ENCODE data around the gene PHACTR3.
"Not testable (repeated sequence)": the region's sequence is repeated elsewhere in the genome, so short reads cannot be mapped to it uniquely, and the experiment has no call there.

PHACTR3 gene

DNA sequence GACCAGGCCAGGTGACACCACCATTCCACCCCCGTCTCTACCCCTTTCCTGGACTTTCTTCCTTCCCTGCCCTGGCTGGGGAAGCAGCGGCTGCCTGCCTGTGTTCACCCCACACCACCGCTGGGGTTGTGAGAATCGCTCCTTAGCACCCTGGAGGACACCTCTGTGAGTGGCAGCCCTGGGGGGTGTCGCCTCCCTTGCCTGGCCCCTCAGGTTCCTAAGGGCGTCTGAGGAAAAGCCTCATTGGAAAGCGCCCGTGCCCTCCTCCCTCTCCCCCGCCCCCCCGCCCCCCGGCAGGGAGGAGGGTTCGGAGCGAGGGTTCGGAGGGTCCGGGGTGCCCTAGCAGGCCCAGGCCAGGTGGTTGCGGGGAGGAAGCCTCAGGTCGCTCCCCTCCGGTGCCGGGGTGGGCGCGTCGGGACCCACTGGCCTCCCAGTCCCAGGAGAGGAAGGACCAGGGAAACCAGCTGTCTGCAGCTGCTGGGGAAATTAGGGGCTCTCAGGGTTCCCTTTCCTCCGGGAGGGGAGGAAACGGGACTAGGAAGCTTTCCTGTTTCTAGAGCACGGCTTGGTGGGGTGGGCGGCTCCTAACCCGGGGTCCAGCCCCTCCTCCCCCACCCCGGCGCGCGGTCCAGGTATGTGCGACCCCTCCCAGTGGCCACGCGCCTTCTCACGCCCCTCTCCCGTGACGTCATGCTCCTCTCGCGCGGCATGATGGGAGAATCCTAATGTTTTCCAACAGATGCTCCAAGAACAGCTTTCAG is at the start of gene PHACTR3:
PHACTR3 (plus strand) TSS at position 760 of the 761 bp plus-strand sequence. CDS start 475 bp downstream, outside the sequence.
- no peak within 1 kb of the TSS for H3K4me3 ChIP-seq (ENCODE audit: low read length)

DNA sequence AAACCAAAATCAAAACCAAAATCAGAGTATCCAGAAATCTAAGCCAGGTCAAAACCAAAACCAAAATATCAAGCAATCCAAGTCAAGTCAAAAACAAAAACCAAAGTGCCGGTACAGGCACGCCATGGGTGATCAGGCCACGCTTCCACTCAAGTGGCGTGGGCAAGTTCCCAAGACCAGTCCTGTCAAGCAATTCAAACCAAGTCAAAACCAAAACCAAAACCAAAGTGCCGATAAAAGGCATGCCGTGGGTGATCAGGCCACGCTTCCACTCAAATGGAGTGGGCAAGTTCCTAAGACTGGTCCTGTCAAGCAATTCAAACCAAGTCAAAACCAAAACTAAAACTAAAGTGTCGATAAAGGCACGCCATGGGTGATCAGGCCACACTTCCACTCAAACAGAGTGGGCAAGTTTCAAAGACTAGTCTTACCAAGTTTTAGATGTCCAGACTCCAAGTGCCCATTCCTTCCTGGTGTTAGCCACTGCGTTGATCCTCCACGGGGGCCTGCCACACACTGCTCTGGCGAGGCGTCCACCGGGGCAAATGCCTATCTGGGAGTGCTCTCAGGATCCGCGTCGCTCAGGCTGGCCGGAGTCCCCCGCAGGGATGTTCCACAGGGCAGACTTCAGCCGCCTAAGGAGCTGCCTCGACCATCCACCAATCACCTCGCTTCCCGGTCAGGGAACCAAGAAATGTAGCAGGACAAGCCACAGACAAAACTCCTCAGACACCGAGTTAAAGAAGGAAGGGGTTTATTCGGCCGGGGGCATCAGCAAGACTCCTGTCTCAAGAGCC is 46.4 kb upstream of the PHACTR3 start:
- not testable (repeated sequence) for H3K4me3 ChIP-seq (ENCODE audit: low read length)

More for the DNA sequence above, at the start of gene PHACTR3:
- no peak for TF ChIP-seq ZNF274 (IDR thresholded peaks at IDR 0.05; ENCODE audit: low read depth, low read length)

DNA sequence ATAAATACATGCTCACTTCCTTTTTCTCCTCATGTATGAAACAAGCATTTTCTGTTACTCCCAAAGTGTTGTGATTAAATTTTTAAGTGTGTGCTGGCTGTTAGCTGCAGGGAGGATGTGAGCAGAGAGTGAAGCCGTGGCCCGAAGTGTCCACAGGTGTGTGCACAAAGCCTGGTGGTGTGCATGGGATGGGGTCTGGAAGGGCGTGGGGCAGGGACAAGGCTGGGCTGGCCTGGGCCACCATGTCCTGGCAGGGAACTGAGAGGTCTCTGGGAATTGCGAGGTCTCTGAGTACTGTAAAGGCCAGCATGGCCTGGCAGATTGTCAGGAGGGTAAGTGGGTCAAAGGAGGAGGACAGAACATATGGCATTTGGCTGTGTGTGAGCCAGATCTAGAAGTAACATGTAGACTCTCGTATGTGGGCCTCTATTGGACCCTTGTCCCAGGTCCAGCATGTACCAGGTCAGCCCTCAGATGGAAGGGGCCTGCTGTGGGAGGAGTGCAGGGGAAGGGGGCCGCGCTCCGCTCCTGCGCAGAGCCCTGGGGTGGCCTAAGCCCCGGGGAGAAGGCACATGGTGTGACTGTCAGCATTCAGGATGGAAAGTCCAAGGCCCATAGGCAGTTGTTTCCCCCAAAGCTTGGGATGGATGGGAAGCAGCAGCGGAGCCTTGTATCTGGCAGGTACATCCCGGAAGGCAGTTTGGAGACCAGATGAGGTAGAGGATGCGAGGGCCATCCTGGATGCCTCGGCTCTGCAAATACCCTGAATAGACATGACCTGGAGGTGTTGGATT is 45.1 kb upstream of the PHACTR3 start:
- no peak overlapping the region for H3K4me3 ChIP-seq (ENCODE audit: low read length)
- no peak for TF ChIP-seq ZNF274 (IDR thresholded peaks at IDR 0.05; ENCODE audit: low read depth, low read length)

DNA sequence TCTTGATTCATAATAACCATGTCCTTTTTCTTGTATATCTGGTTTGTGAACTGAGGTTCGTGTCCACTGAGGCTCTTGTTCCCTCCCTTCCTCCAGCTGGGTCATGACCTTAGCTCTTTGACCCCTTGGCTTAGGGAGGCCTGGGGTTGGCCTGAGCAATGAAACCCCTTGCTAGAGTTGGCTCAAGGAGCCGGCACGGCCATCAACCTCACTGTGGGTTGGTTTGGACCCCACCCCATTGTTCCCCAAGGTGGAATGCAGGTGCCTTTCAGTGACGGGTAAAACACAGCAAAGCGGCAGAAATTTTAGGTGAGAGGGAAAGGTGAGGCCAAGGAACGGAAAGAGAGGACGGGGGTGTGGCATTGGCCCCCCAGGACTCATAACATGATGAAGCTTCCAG is 44.5 kb upstream of the PHACTR3 start:
- no peak overlapping the region for H3K4me3 ChIP-seq (ENCODE audit: low read length)
- no peak for TF ChIP-seq ZNF274 (IDR thresholded peaks at IDR 0.05; ENCODE audit: low read depth, low read length)

GRCh38 chr20:59560588-59561227 is 43.6 kb upstream of the PHACTR3 start:
- no peak for TF ChIP-seq ZNF274 (IDR thresholded peaks at IDR 0.05; ENCODE audit: low read depth, low read length)

DNA sequence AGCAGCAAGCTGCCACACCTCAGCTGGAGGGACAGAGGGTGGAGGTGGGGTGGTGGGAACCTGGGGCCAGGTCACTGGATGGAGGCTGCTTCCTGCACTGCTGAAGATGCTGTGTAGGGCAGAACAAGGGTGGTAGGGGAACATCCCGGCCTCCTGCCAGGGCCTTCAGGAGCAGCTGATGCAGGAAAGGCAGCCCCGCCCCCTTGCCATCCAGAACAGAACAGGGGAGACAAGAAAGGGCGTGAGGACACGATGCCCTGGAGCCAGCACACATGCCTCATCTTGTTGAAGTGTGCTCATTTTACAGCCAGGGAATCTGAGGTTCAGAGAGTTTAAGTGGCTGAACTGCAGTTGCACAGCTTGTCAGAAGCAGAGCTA is 43.1 kb upstream of the PHACTR3 start:
- TF ChIP-seq ZNF274 (IDR thresholded peaks at IDR 0.05; ENCODE audit: low read depth, low read length), result no peak

More at GRCh38 chr20:59560588-59561227, 43.6 kb upstream of the PHACTR3 start:
- no peak overlapping the region for H3K4me3 ChIP-seq (ENCODE audit: low read length)

DNA sequence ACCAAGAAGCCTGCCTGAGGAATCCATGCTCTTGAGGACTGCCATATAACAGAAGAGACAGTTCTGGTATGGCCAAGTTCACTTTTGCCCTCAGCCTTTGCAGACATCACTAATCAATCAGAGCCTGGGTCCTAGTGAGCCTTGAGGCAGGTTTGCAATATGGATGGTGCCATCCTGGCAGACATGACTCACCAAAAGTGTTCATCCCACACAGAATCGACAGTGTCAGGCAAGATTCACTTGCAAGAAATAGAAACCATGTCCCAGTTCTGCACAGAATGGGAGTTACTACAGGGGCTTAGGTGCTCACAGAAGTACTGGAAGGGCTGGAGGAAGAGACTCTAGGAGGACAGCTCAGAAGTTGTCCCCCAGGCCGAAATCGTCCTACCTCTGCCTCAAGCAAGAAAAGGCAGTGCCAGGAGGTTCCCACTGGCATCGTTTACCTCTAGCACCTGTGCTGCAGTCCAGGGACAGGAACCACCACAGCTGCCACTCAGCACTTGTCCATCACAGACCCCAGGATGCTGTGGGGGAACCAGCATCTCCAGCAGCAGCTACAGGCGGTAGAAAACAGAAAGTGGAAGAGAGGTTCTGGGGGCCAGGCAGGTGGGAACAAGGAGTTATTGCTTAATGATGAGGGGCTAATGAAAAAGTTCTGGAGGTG is 42.6 kb upstream of the PHACTR3 start:
- TF ChIP-seq ZNF274 (IDR thresholded peaks at IDR 0.05; ENCODE audit: low read depth, low read length), result no peak
- no peak overlapping the region for H3K4me3 ChIP-seq (ENCODE audit: low read length)

More for the DNA sequence above, 43.1 kb upstream of the PHACTR3 start:
- no peak overlapping the region for H3K4me3 ChIP-seq (ENCODE audit: low read length)

DNA sequence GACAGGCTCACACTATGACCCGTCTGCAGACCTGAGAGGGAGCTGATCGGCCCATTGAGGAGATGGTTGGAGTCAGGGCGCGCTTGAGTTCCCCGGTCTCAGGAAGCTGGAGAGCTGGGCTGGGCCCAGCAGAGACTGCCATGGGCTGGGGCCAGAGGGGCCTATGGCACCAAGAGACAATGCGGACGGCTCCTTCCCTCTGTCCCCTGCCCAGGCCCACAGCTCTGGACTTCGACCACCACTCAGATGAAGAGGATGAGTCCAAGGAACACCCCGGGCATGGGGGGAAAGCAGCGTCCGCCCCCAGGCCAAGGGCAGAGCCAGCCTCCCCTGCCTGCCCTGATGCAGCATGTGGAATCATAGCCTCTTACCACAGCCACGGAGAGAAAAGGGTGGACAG is 40.2 kb upstream of the PHACTR3 start:
- no peak overlapping the region for H3K4me3 ChIP-seq (ENCODE audit: low read length)
- TF ChIP-seq ZNF274 (IDR thresholded peaks at IDR 0.05; ENCODE audit: low read depth, low read length), result no peak

- no peak for TF ChIP-seq ZNF274 (IDR thresholded peaks at IDR 0.05; ENCODE audit: low read depth, low read length)
- H3K4me3 ChIP-seq (ENCODE audit: low read length), result no peak overlapping the region
Observed at GRCh38 chr20:59564943-59565342, 39.4 kb upstream of the PHACTR3 start.

DNA sequence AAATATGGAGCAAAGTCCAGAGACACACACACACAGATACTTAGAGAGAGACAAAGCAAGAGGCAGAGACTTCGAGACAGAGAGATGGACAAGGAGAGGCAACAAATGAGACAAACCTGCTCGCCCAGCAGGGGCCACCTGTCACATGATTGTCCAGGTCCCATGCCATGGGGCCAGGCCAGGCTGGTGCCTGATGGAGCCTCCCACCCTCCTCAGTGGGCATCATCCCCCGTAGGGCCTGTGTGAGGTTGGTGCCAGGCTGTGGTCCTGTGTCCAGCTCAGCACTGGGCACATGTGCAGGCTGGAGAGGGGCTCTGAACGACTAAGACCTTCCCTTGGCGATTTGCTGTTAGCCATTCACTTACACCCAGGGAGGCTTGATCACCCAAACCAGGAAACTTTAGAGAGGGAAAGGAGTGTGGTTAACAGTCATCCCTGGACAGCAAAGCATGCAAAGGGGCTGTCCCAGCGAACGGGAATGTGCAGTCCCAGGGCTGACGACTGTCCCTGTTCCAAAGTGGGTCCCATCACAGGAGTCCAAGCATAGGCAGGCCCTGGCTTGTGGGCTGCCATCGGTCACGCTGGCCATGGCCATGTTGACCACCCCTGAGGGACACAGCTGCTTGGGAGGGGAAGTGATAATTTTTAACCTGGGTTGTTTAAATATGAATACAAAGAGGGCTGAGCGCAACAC is 38.4 kb upstream of the PHACTR3 start:
- H3K4me3 ChIP-seq (ENCODE audit: low read length), result no peak overlapping the region
- no peak for TF ChIP-seq ZNF274 (IDR thresholded peaks at IDR 0.05; ENCODE audit: low read depth, low read length)

- TF ChIP-seq ZNF274 (IDR thresholded peaks at IDR 0.05; ENCODE audit: low read depth, low read length), result no peak
Observed at GRCh38 chr20:59566631-59567524, 37.5 kb upstream of the PHACTR3 start.

More at GRCh38 chr20:59566631-59567524, 37.5 kb upstream of the PHACTR3 start:
- H3K4me3 ChIP-seq (ENCODE audit: low read length), result no peak overlapping the region

All from GM08714 (cell line).